Panc1 (cell line): ENCODE data around the gene INS. TPM values are rescaled to one million over a fixed set of nuclear protein-coding genes. Genes with fewer than 3 reads are reported as not detected.

Experiments
- ATAC-seq: fragments of 200-7000 bp; cut with Tn5 transposase; 2 replicates; pipeline ENCODE4 v1.9.1; 2020; ENCODE audit warnings: mild to moderate bottlenecking, moderate library complexity
- BruUV-seq: library from RNA; stranded (reverse); fragments of 400-500 nt; replicated peaks from 2 replicates; lab custom pipeline; 2021; lab: Mats Ljungman, UMichigan
- CTCF ChIA-PET: fragments of 300-600 bp; sonication (Branson Sonifier 250); formaldehyde crosslinking; loops from one replicate; lab custom pipeline; 2022; ENCODE audit warnings: antibody characterized with exemption; lab: Charles Lee
- POLR2A ChIA-PET: fragments of 300-600 bp; sonication (Branson Sonifier 250); formaldehyde crosslinking; loops from one replicate; lab custom pipeline; 2022; ENCODE audit warnings: antibody characterized with exemption; lab: Charles Lee
- DNase-seq: peaks from one replicate; pipeline ENCODE4 v3.0.0-alpha.2; 2010; ENCODE audit warnings: low read depth, low spot score
- H3K27ac ChIP-seq: 2 replicates; pipeline ENCODE4 v1.5.1; 2011; ENCODE audit warnings: mild to moderate bottlenecking, low read length, inconsistent platforms
- H3K27me3 ChIP-seq: fragments of 200-500 bp; sonication (Bioruptor generic); 2 replicates; pipeline ENCODE4 v1.6.0; 2014; ENCODE audit warnings: low read length, inconsistent platforms; ENCODE audit not compliant: control insufficient read depth, insufficient read depth
- H3K36me3 ChIP-seq: fragments of 200-500 bp; sonication (Bioruptor generic); 2 replicates; pipeline ENCODE4 v1.5.1; 2014; ENCODE audit warnings: inconsistent platforms, mild to moderate bottlenecking, low read length, moderate library complexity; ENCODE audit not compliant: control insufficient read depth, insufficient read depth
- H3K4me1 ChIP-seq: 2 replicates; pipeline ENCODE4 v1.5.1; 2011; ENCODE audit warnings: inconsistent platforms, mild to moderate bottlenecking, low read length, moderate library complexity; ENCODE audit not compliant: control insufficient read depth, insufficient read depth
- H3K4me3 ChIP-seq, 2 experiments: 2 replicates each; pipeline ENCODE4 v1.5.1; 2011 to 2012; ENCODE audit warnings: low read depth in 2 of 2, low read length in 2 of 2, mild to moderate bottlenecking in 2 of 2, inconsistent platforms in 1 of 2, moderate library complexity in 1 of 2
- H3K9me3 ChIP-seq: fragments of 200-500 bp; sonication (Bioruptor generic); 2 replicates; pipeline ENCODE4 v1.5.1; 2014; ENCODE audit warnings: low read depth, mild to moderate bottlenecking, inconsistent platforms, low read length, moderate library complexity; ENCODE audit not compliant: control insufficient read depth, insufficient read depth
- CTCF ChIP-seq: fragments of 450-650 bp; IDR thresholded peaks from 2 replicates; pipeline ENCODE4 v1.5.1; 2017; ENCODE audit warnings: mild to moderate bottlenecking
- POLR2AphosphoS5 ChIP-seq: IDR thresholded peaks from 2 replicates; pipeline ENCODE4 v1.6.1; 2012; ENCODE audit warnings: mild to moderate bottlenecking, low read depth, low read length, moderate library complexity
- SIN3A ChIP-seq: IDR thresholded peaks from 2 replicates; pipeline ENCODE4 v1.6.1; 2012; ENCODE audit warnings: low read depth, mild to moderate bottlenecking, low read length, moderate library complexity, borderline replicate concordance; ENCODE audit not compliant: insufficient read depth
- TCF7L2 ChIP-seq: IDR thresholded peaks from 2 replicates; pipeline ENCODE4 v1.6.1; 2011; ENCODE audit warnings: mild to moderate bottlenecking, low read depth, low read length, inconsistent platforms
- in situ Hi-C: cut with HindIII; loops from 2 replicates; pipeline ENCODE4 v1.10.0; 2016; ENCODE audit warnings: low sequenced_read_pairs, low pct_unique_long_range_greater_than_20kb
- intact Hi-C: fragments of 100-400 bp; cut with micrococcal nuclease; formaldehyde crosslinking; loops from one replicate; pipeline ENCODE4 v1.10.0; 2022; ENCODE audit not compliant: unreplicated experiment
- total RNA-seq: library from RNA; stranded (reverse); gene quantifications from one replicate; pipeline ENCODE4 v1.2.1, GENCODE V29; 2021; ENCODE audit not compliant: unreplicated experiment
- TF ChIP-seq, protein P1 (sequence below), 2 experiments: IDR thresholded peaks; 2 replicates each; pipeline ENCODE4 v1.6.1; 2011 to 2012; ENCODE audit warnings: low read depth in 2 of 2, control low read depth in 1 of 2, low read length in 1 of 2, mild to moderate bottlenecking in 1 of 2, moderate library complexity in 1 of 2; ENCODE audit not compliant: insufficient read depth in 1 of 2

The INS gene
- total RNA-seq, 1 experiment from 2014 or later: not detected

GRCh38 chr11:2135648-2136201 is 25.3 kb downstream of the INS start:
- Histone ChIP-seq H3K4me1 (peaks cover 6% of the 10 kb centered on the region), H3K4me3 (no peak overlapping the region), H3K36me3 (no peaks in the 10 kb centered on the region), H3K27ac (no peak overlapping the region), H3K27me3 (peaks cover 3% of the 10 kb centered on the region; the same call in 1 of the 2 replicates), H3K9me3 (no peaks in the 10 kb centered on the region)
- TF ChIP-seq, protein P1, sequence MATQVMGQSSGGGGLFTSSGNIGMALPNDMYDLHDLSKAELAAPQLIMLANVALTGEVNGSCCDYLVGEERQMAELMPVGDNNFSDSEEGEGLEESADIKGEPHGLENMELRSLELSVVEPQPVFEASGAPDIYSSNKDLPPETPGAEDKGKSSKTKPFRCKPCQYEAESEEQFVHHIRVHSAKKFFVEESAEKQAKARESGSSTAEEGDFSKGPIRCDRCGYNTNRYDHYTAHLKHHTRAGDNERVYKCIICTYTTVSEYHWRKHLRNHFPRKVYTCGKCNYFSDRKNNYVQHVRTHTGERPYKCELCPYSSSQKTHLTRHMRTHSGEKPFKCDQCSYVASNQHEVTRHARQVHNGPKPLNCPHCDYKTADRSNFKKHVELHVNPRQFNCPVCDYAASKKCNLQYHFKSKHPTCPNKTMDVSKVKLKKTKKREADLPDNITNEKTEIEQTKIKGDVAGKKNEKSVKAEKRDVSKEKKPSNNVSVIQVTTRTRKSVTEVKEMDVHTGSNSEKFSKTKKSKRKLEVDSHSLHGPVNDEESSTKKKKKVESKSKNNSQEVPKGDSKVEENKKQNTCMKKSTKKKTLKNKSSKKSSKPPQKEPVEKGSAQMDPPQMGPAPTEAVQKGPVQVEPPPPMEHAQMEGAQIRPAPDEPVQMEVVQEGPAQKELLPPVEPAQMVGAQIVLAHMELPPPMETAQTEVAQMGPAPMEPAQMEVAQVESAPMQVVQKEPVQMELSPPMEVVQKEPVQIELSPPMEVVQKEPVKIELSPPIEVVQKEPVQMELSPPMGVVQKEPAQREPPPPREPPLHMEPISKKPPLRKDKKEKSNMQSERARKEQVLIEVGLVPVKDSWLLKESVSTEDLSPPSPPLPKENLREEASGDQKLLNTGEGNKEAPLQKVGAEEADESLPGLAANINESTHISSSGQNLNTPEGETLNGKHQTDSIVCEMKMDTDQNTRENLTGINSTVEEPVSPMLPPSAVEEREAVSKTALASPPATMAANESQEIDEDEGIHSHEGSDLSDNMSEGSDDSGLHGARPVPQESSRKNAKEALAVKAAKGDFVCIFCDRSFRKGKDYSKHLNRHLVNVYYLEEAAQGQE (IDR thresholded peaks at IDR 0.05; ENCODE audit: insufficient read depth in 1 of 2, low read depth in 2 of 2, low read length in 1 of 2): no peak
- no peak for TF ChIP-seq POLR2AphosphoS5
- TF ChIP-seq CTCF: no peak
- TF ChIP-seq SIN3A: no peak
- TF ChIP-seq TCF7L2: no peak
- no peak for DNase-seq
- ChIA-PET CTCF (interaction anchor here (0.8 kb wide), 1 partner anchor 22 kb away, joined by 4 read pairs; no protein-coding TSS in a partner anchor), POLR2A (no interaction called here)
- BruUV-seq: no TSS peak
- ATAC-seq: no peak
- intact Hi-C loops (no loop called here), in situ Hi-C loops (no loop called here)

DNA sequence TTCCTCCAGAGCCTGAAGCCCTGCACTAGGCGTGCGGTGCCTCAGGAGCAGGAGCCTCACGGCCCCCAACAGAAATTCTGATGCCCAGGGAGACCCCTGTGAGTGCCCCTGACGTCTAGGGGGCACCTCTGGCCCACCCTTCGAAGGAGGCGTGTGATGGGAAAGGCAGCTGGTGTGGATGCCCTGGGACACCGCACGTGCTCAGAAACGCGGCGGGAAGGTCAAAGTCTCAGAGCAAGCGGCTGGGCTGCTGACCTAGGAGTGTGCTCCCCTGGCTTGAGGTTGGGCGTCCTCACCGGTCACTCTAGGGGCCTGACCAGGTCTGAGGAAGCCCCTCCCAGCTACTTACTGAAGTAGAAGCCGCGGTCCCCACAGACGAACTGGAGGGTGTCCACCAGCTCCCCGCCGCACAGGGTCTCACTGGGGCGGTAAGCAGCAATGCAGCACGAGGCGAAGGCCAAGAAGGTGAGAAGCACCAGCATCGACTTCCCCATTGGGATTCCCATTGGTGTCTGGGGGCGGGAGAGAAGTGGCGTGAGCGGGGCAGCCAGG is 25.9 kb downstream of the INS start:
- CTCF ChIA-PET: no interaction called here
- no peak overlapping the region for H3K4me3 ChIP-seq
- POLR2A ChIA-PET: no interaction called here
- H3K27me3 ChIP-seq: peaks cover 2% of the 10 kb centered on the region; the same call in 1 of the 2 replicates
- ATAC-seq (no peak), DNase-seq (no peak)
- BruUV-seq: no TSS peak
- no peaks in the 10 kb centered on the region for H3K9me3 ChIP-seq
- intact Hi-C loops: no loop called here
- no peaks in the 10 kb centered on the region for H3K36me3 ChIP-seq
- TF ChIP-seq TCF7L2 (no peak), SIN3A (no peak), CTCF (no peak), POLR2AphosphoS5 (no peak)
- TF ChIP-seq, protein P1 (IDR thresholded peaks at IDR 0.05; ENCODE audit: insufficient read depth in 1 of 2, low read depth in 2 of 2, low read length in 1 of 2): no peak
- H3K27ac ChIP-seq: no peak overlapping the region
- H3K4me1 ChIP-seq: peaks cover 5% of the 10 kb centered on the region
- in situ Hi-C loops: no loop called here
